IMR-90 (cell line): ENCODE results near the gene RBM10.

Experiments
- CTCF ChIP-seq: conservative IDR thresholded peaks from 2 replicates; pipeline ENCODE4 v1.5.1; 2012; ENCODE audit warnings: mild to moderate bottlenecking, low read depth, low read length, improper control_type of control experiment
- ELK1 ChIP-seq: fragments of 150-350 bp; IDR thresholded peaks from 2 replicates; pipeline ENCODE4 v1.6.1; 2016; ENCODE audit warnings: low read depth, mild to moderate bottlenecking, low read length, moderate library complexity, borderline replicate concordance
- FOS ChIP-seq: fragments of 150-350 bp; IDR thresholded peaks from 2 replicates; pipeline ENCODE4 v1.6.1; 2016; ENCODE audit warnings: low read depth, low read length
- POLR2A ChIP-seq: IDR thresholded peaks from 2 replicates; pipeline ENCODE4 v1.6.1; 2012; ENCODE audit warnings: mild to moderate bottlenecking, low read depth, low read length
- RAD21 ChIP-seq: IDR thresholded peaks from 2 replicates; pipeline ENCODE4 v1.6.1; 2012; ENCODE audit warnings: low read length, improper control_type of control experiment
- SMC3 ChIP-seq: fragments of 150-350 bp; IDR thresholded peaks from 2 replicates; pipeline ENCODE4 v1.6.1; 2016; ENCODE audit warnings: low read depth, mild to moderate bottlenecking, antibody characterized with exemption, low read length, moderate library complexity

- TF ChIP-seq CTCF (no peak), POLR2A (no peak), FOS (no peak), ELK1 (no peak), RAD21 (no peak), SMC3 (no peak)
Observed at GRCh38 chrX:47172971-47173792, 28.2 kb downstream of the RBM10 start.
